Hepatic stellate cell (primary cell): Measurements from ENCODE around the gene GAGE1.
"Not testable (repeated sequence)": the region's sequence is repeated elsewhere in the genome, so short reads cannot be mapped to it uniquely, and the experiment has no call there.

ENCODE experiments used
- DNase-seq: peaks from one replicate; pipeline ENCODE4 v3.0.0; 2011; ENCODE audit warnings: low spot score

GAGE1 gene

DNA sequence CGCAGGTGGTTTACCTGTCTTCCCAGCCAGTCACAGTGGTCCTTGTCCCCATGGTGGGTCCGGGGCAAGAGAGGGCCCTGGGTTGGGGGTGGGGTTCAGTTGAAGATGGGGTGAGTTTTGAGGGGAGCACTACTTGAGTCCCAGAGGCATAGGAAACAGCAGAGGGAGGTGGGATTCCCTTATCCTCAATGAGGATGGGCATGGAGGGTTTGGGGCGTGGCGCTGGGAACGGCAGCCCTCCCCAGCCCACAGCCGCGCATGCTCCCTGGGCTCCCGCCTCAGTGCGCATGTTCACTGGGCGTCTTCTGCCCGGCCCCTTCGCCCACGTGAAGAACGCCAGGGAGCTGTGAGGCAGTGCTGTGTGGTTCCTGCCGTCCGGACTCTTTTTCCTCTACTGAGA is at the start of gene GAGE1:
Gene GAGE1, plus strand, starts transcription at position 301 of the 400 bp plus-strand sequence. CDS start 1,155 bp downstream, outside the sequence.
- DNase-seq = not testable (repeated sequence)

GRCh38 chrX:49550989-49551388 is 47.8 kb upstream of the GAGE1 start, which contains the start of gene GAGE12E:
TSS of gene GAGE12E (plus strand) at chrX:49551289. CDS start at chrX:49552444, 1,155 bp downstream.
- DNase-seq = not testable (repeated sequence)

DNA sequence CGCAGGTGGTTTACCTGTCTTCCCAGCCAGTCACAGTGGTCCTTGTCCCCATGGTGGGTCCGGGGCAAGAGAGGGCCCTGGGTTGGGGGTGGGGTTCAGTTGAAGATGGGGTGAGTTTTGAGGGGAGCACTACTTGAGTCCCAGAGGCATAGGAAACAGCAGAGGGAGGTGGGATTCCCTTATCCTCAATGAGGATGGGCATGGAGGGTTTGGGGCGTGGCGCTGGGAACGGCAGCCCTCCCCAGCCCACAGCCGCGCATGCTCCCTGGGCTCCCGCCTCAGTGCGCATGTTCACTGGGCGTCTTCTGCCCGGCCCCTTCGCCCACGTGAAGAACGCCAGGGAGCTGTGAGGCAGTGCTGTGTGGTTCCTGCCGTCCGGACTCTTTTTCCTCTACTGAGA is 38.3 kb upstream of the GAGE1 start, which contains the start of gene GAGE12F:
Gene GAGE12F, plus strand, starts transcription at position 301 of the 400 bp plus-strand sequence. CDS start 1,155 bp downstream, outside the sequence.
- DNase-seq = not testable (repeated sequence)

DNA sequence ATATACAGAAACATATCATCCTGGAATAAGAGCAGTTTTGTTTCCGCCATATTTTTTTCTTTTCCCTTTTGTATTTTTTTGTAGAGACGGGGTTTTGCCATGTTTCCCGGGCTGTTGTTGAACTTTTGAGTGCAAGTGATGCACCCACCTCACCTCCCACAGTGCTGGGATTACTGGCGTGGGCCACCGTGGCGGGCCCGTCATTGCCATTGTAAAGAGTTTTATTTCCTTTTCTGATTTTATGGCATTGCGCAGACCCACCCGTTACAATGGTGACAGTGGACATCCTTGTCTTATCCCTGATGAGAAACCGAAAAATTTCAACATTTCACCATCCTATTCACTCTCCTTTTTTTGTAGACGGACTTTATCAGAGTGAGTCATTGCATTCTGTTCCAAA is 30.1 kb upstream of the GAGE1 start:
- not testable (repeated sequence) for DNase-seq

- DNase-seq = not testable (repeated sequence)
These were observed 29.7 kb upstream of the GAGE1 start for GRCh38 chrX:49569152-49569551.

GRCh38 chrX:49570100-49570499 is 28.7 kb upstream of the GAGE1 start, which contains the start of gene GAGE12G:
TSS of gene GAGE12G (plus strand) at chrX:49570400. CDS start at chrX:49571555, 1,155 bp downstream.
- DNase-seq = not testable (repeated sequence)

- DNase-seq = not testable (repeated sequence)
These were observed 19.2 kb upstream of the GAGE1 start, which contains the start of gene GAGE12H for GRCh38 chrX:49579649-49580048. TSS of gene GAGE12H (plus strand) at chrX:49579949. CDS start at chrX:49581104, 1,155 bp downstream.

GRCh38 chrX:49589196-49589595 is 9.6 kb upstream of the GAGE1 start, which contains the start of gene GAGE2A:
TSS of gene GAGE2A (plus strand) at chrX:49589496. CDS start at chrX:49590651, 1,155 bp downstream.
- DNase-seq = not testable (repeated sequence)

- DNase-seq = not testable (repeated sequence)
These were observed 8.9 kb upstream of the GAGE1 start for GRCh38 chrX:49589769-49590478.

GRCh38 chrX:49590488-49590887 is 8.3 kb upstream of the GAGE1 start:
- DNase-seq = not testable (repeated sequence)

GRCh38 chrX:49610718-49611310 is 12.0 kb downstream of the GAGE1 start:
- DNase-seq = no peak

DNA sequence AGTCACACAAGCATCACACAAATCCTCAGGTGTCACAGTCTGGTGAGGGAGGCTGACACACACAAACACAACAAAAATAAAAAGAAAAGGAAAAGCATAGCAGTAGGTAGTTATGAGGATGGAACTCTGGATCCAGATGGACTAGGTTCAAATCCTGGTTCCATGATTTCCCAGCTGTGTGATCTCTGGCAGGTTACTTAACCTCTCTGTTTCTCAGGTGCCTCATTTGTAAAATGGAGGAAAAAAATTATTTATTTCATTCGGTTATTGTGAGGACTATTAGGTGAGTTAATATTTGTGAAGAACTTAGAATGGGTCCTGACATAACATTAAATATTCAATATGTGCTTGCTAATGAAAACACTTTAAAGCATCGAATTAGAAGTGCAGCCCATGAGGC is 19.8 kb downstream of the GAGE1 start:
- DNase-seq = no peak

DNA sequence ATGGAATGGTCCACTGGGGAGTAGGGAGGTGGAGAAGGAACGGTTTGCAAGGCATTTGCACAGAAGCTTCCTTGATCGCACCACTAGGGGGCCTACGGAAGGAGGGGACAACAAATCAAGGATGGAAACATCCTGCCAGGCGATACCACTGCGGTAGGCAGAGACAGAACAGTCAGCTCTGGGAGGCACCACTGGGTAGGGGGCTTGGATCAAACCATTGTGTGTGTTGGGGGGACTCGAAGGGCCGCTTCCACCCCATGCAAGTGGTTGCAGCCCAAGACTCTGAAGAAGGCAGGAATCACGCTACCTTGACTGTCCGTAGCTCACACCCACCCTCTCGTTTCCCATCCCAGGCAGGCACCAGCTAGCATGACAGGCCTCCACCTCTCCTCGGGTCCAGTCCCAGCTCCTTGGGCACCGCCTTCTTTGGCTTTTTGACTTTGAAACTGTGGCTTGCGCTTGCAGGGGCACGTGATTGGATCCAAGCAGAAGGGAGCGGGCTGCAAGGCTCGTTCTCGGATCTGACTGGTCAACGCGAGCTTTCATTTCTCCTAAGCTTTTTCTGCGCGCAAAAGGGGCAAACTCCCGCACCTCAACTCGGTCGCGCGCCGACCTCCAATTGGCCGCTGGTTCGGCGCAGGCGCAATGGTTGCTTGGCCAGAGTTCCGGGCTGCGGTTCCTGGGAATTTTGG is 28.4 kb downstream of the GAGE1 start:
- DNase-seq = no peak

GRCh38 chrX:49644991-49645637 is 46.3 kb downstream of the GAGE1 start:
- DNase-seq = no peak

DNA sequence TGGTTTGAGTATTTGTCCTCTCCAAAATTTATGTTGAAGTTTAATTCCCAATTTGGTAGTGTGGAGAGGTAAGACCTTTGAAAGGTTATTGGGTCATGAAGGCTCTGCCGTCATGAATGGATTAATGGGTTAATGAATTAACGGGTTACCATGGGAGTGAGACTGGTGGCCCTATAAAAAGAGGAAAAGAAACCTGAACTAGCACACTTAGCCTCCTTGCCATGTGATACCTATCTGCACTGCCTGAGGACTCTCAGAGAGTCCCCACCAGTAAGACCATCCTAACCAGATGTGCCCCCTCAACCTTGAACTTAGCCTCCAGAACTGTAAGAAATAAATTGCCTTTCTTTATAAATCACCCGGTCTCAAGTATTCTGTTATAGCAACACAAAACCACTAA is 57.7 kb downstream of the GAGE1 start:
- no peak for DNase-seq
